Measurements from ENCODE around the gene ARHGAP4. TPM values are rescaled to one million over a fixed set of nuclear protein-coding genes. Genes with fewer than 3 reads are reported as not detected.

Gene ARHGAP4
- total and polyA plus RNA-seq, 10 of the 15 experiments (the other 5 are each of a cell fraction or from before 2014, with no cell fraction given): 0.71 to 120 (median 44.3) TPM

DNA sequence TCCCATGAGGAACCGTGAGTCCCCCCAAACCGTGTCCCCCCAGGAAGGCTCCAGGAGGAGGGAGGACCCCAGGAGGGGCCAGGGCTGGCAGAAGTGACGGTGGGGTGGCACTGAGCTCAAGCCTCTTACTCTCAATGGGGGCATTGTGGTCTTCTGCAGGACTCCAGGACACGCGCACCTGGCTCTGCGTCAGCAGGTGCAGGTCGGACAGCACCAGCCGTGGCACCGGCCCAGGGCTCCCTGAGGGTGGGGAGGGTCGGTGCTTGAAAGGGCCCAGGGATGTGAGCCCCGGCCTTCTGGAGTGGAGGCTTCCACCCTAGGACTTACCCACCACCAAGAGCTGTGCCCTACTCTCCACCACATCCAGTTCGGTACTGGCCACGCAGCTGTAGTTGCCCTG is 58.4 kb downstream of the ARHGAP4 start (continued):
- TF ChIP-seq SMARCA5 (IDR thresholded peaks at IDR 0.05) (no peak), SREBF1 (IDR thresholded peaks at IDR 0.05; ENCODE audit: low read length) (no peak)
- TF ChIP-seq, protein P1, sequence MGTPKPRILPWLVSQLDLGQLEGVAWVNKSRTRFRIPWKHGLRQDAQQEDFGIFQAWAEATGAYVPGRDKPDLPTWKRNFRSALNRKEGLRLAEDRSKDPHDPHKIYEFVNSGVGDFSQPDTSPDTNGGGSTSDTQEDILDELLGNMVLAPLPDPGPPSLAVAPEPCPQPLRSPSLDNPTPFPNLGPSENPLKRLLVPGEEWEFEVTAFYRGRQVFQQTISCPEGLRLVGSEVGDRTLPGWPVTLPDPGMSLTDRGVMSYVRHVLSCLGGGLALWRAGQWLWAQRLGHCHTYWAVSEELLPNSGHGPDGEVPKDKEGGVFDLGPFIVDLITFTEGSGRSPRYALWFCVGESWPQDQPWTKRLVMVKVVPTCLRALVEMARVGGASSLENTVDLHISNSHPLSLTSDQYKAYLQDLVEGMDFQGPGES (IDR thresholded peaks at IDR 0.05): no peak

DNA sequence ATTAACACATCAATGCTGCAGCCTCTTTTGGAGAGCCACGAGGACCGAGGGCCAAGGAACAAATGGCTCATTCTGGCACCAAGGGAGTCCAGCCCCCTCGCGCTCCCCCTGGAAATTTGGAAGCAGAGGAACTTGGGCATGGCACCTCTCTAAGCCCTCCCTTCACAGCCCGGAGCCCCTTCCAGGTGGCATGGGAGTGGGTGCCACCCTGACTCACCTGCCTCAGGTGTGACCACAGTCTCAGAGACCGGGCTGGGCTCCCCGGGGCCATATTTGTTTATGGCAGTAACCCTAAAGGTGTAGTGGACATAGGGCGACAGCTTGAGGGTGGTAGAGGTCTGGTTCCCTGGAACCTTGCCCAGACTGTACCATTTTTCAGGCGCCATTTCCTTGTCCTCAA is 58.9 kb downstream of the ARHGAP4 start:
- in situ Hi-C loops (cut with MboI): no loop called here
- ChIA-PET RAD21 (ENCODE audit: unreplicated experiment) (no interaction called here), SMC1A (ENCODE audit: uncharacterized antibody, unreplicated experiment) (no interaction called here), POLR2A (no interaction called here), CTCF (no interaction called here)
- DNase-seq (ENCODE audit: low read depth, low spot score): no peak
- H3K79me2 ChIP-seq (ENCODE audit: control insufficient read depth, insufficient read depth, low read length): no peaks in the 10 kb centered on the region
- H4K20me1 ChIP-seq (ENCODE audit: control insufficient read depth, insufficient read depth): no peaks in the 10 kb centered on the region
- H3K27ac ChIP-seq (ENCODE audit: control insufficient read depth, insufficient read depth): no peak overlapping the region
- H3K27me3 ChIP-seq (replicated peaks in 1 of 2; ENCODE audit: control insufficient read depth in 2 of 2, insufficient read depth in 2 of 2, low read length in 1 of 2): no peaks in the 10 kb centered on the region; a peak in 1 of 4 replicates
- H3K9ac ChIP-seq (ENCODE audit: control insufficient read depth, insufficient read depth, low read length): no peak overlapping the region
- H3K4me2 ChIP-seq (ENCODE audit: control insufficient read depth, insufficient read depth): no peak overlapping the region
- H3K9me3 ChIP-seq (replicated peaks; ENCODE audit: control insufficient read depth, insufficient read depth, low read length): no peaks in the 10 kb centered on the region
- H3K36me3 ChIP-seq (ENCODE audit: control insufficient read depth in 2 of 2, insufficient read depth in 2 of 2, low read length in 1 of 2): no peaks in the 10 kb centered on the region
- no peaks in the 10 kb centered on the region for H3K4me1 ChIP-seq (ENCODE audit: control insufficient read depth, insufficient read depth, low read length)
- no TSS peak for BruUV-seq (replicated peaks)
- intact Hi-C loops (cut with micrococcal nuclease; ENCODE audit: unreplicated experiment): no loop called here
- WGBS (ENCODE audit: insufficient coverage, insufficient replicate concordance, low lambda C conversion rate, missing lambda C conversion rate): 28% methylated on average over 9 of the region's 9 CpGs
- no peak for FAIRE-seq
- no peak for ATAC-seq
- no peak overlapping the region for H3K4me3 ChIP-seq
- H2AFZ ChIP-seq (ENCODE audit: control insufficient read depth, low read depth, low read length): no peak overlapping the region
- no peak for TF ChIP-seq STAT1 (conservative IDR thresholded peaks at IDR 0.05)
- no peak for TF ChIP-seq HDGF (IDR thresholded peaks at IDR 0.05)
- TF ChIP-seq SIX5 (IDR thresholded peaks at IDR 0.05; ENCODE audit: low read depth, low read length, severe bottlenecking): no peak
- TF ChIP-seq, protein P2, sequence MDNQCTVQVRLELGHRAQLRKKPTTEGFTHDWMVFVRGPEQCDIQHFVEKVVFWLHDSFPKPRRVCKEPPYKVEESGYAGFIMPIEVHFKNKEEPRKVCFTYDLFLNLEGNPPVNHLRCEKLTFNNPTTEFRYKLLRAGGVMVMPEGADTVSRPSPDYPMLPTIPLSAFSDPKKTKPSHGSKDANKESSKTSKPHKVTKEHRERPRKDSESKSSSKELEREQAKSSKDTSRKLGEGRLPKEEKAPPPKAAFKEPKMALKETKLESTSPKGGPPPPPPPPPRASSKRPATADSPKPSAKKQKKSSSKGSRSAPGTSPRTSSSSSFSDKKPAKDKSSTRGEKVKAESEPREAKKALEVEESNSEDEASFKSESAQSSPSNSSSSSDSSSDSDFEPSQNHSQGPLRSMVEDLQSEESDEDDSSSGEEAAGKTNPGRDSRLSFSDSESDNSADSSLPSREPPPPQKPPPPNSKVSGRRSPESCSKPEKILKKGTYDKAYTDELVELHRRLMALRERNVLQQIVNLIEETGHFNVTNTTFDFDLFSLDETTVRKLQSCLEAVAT (IDR thresholded peaks at IDR 0.05): no peak
- TF ChIP-seq SMC3 (IDR thresholded peaks at IDR 0.05; ENCODE audit: borderline replicate concordance, low read length): no peak
- TF ChIP-seq, protein P3, sequence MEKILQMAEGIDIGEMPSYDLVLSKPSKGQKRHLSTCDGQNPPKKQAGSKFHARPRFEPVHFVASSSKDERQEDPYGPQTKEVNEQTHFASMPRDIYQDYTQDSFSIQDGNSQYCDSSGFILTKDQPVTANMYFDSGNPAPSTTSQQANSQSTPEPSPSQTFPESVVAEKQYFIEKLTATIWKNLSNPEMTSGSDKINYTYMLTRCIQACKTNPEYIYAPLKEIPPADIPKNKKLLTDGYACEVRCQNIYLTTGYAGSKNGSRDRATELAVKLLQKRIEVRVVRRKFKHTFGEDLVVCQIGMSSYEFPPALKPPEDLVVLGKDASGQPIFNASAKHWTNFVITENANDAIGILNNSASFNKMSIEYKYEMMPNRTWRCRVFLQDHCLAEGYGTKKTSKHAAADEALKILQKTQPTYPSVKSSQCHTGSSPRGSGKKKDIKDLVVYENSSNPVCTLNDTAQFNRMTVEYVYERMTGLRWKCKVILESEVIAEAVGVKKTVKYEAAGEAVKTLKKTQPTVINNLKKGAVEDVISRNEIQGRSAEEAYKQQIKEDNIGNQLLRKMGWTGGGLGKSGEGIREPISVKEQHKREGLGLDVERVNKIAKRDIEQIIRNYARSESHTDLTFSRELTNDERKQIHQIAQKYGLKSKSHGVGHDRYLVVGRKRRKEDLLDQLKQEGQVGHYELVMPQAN (conservative IDR thresholded peaks at IDR 0.05): no peak
- TF ChIP-seq, protein P4, sequence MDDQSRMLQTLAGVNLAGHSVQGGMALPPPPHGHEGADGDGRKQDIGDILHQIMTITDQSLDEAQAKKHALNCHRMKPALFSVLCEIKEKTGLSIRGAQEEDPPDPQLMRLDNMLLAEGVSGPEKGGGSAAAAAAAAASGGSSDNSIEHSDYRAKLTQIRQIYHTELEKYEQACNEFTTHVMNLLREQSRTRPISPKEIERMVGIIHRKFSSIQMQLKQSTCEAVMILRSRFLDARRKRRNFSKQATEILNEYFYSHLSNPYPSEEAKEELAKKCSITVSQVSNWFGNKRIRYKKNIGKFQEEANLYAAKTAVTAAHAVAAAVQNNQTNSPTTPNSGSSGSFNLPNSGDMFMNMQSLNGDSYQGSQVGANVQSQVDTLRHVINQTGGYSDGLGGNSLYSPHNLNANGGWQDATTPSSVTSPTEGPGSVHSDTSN (IDR thresholded peaks at IDR 0.05; ENCODE audit: insufficient replicate concordance, low read depth, low read length): no peak
- TF ChIP-seq EGR1 (IDR thresholded peaks at IDR 0.05; ENCODE audit: borderline replicate concordance in 1 of 2, low read depth in 2 of 2, low read length in 2 of 2): no peak
- TF ChIP-seq, protein P5, sequence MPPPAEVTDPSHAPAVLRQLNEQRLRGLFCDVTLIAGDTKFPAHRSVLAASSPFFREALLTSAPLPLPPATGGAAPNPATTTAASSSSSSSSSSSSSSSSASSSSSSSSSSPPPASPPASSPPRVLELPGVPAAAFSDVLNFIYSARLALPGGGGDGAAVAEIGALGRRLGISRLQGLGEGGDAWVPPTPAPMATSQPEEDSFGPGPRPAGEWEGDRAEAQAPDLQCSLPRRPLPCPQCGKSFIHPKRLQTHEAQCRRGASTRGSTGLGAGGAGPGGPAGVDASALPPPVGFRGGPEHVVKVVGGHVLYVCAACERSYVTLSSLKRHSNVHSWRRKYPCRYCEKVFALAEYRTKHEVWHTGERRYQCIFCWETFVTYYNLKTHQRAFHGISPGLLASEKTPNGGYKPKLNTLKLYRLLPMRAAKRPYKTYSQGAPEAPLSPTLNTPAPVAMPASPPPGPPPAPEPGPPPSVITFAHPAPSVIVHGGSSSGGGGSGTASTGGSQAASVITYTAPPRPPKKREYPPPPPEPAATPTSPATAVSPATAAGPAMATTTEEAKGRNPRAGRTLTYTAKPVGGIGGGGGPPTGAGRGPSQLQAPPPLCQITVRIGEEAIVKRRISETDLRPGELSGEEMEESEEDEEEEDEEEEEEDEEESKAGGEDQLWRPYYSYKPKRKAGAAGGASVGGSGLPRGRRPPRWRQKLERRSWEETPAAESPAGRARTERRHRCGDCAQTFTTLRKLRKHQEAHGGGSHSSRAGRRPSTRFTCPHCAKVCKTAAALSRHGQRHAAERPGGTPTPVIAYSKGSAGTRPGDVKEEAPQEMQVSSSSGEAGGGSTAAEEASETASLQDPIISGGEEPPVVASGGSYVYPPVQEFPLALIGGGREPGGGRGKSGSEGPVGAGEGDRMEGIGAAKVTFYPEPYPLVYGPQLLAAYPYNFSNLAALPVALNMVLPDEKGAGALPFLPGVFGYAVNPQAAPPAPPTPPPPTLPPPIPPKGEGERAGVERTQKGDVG (CRISPR knock-in tag; IDR thresholded peaks at IDR 0.05): no peak
- TF ChIP-seq ZNF24 (IDR thresholded peaks at IDR 0.05): no peak
- no peak for TF ChIP-seq TARDBP (IDR thresholded peaks at IDR 0.05; ENCODE audit: borderline replicate concordance)
- TF ChIP-seq ZNF274 (IDR thresholded peaks at IDR 0.05; ENCODE audit: insufficient read depth, insufficient read length): no peak

Measured in GM12878 (cell line).